ENCODE data around the gene ARHGAP40. TPM values are rescaled to one million over a fixed set of nuclear protein-coding genes. Genes with fewer than 3 reads are reported as not detected.

Gene ARHGAP40
- not detected for total RNA-seq
- total RNA-seq, result 0 reads per million in 2 donors

DNA sequence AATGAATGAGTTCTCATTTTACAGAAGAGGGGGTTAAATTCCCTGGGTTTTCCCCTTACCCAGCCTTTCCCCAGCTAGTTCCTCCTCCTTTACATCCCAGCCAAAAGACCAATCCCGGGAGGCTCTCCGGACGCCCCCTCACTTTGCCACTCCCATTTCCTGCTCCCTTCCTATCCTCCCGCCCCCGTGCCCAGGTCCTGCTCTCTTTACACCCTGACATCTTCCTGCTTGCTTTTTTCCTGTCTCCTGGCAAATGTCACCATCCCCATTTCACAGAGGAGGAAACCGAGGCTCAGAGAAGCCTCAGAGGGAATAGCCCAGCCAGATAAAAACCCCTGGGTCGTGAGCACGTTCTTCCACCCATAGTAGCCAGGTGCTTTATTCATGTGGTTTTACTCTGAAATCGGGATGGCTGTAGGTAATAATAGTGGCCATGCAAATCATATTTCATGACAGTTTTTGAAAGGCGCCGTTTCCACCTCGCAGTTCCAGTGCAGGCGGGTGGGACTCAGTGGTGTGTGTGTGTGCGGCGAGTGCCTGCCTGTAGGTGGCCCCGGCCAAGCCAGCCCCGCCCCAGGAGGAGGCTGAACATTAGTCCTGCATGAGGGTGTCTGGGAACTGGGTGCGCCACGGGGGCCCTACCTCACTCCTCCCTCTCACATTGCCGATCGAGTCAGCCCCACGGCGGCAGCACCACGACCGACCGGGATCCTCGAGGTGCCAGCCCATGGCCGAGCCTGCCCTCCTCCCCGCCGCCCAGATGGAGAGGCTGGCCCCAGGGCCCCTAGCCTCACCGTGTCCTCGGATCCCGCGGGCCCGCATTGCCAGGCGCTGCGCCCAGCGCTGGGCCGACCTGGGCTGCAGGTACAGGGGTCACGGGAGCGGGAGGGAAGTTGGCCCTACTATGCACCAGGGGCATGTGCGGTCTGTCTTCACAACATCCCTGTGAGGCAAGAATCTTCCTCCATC, at the start of gene ARHGAP40:
TSS of gene ARHGAP40 (plus strand) at position 594 of the 969 bp plus-strand sequence.
- Mint-ChIP-seq H3K4me3 (no peak within 1 kb of the TSS), H3K27ac (peak within 1 kb of the TSS; percentile 14)
- no peak for DNase-seq

DNA sequence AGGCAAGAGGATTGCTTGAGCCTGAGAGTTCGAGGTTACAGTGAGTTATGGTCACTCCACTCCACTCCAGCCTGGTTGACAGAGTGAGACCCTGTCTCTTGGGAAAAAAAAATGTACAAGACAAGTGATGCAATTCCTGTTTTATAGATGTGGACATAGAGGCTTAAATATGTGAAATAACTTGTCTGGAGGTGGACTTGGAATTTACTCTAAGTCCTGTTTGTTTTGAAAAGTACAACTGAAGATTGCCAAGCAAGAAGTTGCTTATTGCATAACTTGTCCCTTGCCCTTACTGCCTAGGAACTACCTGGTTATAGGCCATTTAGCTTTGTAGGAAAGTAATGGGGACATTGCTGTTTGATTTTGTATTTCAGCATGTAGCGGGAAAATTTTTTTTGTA, 46.6 kb upstream of the ARHGAP40 start:
- no peak overlapping the region for H3K4me3 Mint-ChIP-seq
- no peaks in the 10 kb centered on the region for H3K9me3 ChIP-seq (ENCODE audit: control insufficient read depth, low read length, poor library complexity, severe bottlenecking)
- H3K36me3 Mint-ChIP-seq (ENCODE audit: low read depth), result peaks cover 11% of the 10 kb centered on the region
- H3K4me1 Mint-ChIP-seq, result peaks cover 4% of the 10 kb centered on the region
- H3K27ac Mint-ChIP-seq, result no peak overlapping the region
- DNase-seq (no peak), ATAC-seq (no peak)
- no peaks in the 10 kb centered on the region for H3K27me3 Mint-ChIP-seq

More for the DNA sequence above, at the start of gene ARHGAP40:
- Mint-ChIP-seq H3K36me3 (ENCODE audit: low read depth) (peaks cover 10% of the 10 kb centered on the region), H3K4me1 (peaks cover 8% of the 10 kb centered on the region), H3K27me3 (peaks cover 50% of the 10 kb centered on the region)
- ATAC-seq, result peak; percentile 64
- no peaks in the 10 kb centered on the region for H3K9me3 ChIP-seq (ENCODE audit: control insufficient read depth, low read length, poor library complexity, severe bottlenecking)

DNA sequence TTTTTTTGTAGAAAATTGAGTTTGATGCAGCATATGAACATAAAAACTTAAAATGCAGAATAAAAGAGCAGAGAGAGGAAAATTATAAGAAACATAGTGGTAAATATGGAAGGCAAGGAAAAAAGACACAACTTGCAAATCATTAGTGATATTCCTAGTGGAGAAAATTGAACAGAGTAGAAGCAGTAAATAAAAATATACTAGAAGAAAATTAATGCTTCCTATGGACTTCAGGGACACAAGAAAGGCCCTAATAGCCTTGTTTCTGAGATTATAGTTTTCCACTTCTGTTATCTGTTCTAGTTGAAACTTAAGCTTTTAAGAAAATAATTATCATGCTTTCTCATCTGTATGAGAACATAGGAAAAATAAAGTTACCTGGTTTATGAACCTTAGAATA, 46.2 kb upstream of the ARHGAP40 start:
- no peaks in the 10 kb centered on the region for H3K27me3 Mint-ChIP-seq
- H3K4me1 Mint-ChIP-seq, result peaks cover 4% of the 10 kb centered on the region
- DNase-seq, result no peak
- H3K27ac Mint-ChIP-seq, result no peak overlapping the region
- ATAC-seq, result no peak
- H3K9me3 ChIP-seq (ENCODE audit: control insufficient read depth, low read length, poor library complexity, severe bottlenecking), result no peaks in the 10 kb centered on the region
- no peak overlapping the region for H3K4me3 Mint-ChIP-seq
- H3K36me3 Mint-ChIP-seq (ENCODE audit: low read depth), result peaks cover 16% of the 10 kb centered on the region

DNA sequence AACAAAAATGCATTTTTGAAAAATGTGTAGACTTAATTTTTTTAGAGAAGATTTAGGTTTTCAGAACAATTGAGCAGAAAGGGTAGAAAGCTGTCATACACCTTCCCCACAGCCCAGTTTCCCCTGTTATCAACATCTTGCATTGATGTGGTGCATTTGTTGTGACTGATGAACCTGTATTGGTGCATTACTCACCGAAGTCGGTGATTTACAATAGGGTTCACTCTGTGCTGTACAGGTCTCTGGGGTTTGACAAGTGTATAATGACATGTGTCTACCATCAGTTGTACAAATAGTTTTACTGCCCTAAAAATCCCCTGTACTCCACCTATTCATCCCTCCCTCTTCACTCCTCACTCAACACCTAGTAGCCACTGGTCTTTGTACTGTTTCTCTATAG, 44.4 kb upstream of the ARHGAP40 start:
- ATAC-seq (no peak), DNase-seq (no peak)
- no peaks in the 10 kb centered on the region for H3K9me3 ChIP-seq (ENCODE audit: control insufficient read depth, low read length, poor library complexity, severe bottlenecking)
- H3K4me3 Mint-ChIP-seq, result no peak overlapping the region
- H3K36me3 Mint-ChIP-seq (ENCODE audit: low read depth), result peaks cover 16% of the 10 kb centered on the region
- H3K4me1 Mint-ChIP-seq, result peaks cover 4% of the 10 kb centered on the region
- no peaks in the 10 kb centered on the region for H3K27me3 Mint-ChIP-seq
- H3K27ac Mint-ChIP-seq, result no peak overlapping the region

DNA sequence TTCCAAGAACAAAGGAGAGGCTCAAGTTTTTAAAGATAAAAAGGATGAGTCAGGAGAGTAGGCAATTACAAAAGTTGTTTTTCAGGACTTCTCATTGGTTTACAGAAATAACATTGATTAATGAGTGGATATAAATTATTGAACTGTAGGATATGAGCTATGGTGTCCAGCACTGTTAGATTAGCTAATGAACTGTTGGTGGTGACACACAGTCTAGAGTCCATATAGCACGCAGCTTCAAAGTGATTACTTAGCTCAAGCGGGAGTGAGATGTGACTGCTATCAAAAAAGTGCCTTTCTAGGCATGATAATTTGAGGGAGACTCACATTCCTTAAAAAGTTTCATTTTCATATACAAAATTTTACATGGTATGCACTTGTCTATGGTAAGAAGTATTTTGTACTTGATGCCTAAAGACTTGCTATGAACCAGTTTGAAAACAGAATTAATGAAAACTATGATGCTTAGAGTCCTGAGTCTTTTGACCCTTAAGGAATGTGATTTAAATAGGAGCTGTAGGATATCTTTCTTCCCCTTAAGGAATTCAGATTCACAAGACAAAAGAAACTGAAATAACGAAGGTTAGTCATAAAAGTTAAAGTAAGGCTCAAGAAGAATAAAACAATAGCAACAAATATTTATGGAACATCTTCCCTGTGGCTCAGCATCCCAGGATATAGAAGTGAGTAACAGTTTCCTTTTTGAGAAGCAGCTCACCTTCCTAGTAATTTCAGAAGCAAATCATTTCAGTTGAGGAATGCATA, 42.8 kb upstream of the ARHGAP40 start:
- no peak overlapping the region for H3K27ac Mint-ChIP-seq
- ATAC-seq (no peak), DNase-seq (no peak)
- H3K4me1 Mint-ChIP-seq, result peaks cover 4% of the 10 kb centered on the region
- H3K9me3 ChIP-seq (ENCODE audit: control insufficient read depth, low read length, poor library complexity, severe bottlenecking), result no peaks in the 10 kb centered on the region
- no peak overlapping the region for H3K4me3 Mint-ChIP-seq
- peaks cover 20% of the 10 kb centered on the region for H3K36me3 Mint-ChIP-seq (ENCODE audit: low read depth)
- no peaks in the 10 kb centered on the region for H3K27me3 Mint-ChIP-seq

DNA sequence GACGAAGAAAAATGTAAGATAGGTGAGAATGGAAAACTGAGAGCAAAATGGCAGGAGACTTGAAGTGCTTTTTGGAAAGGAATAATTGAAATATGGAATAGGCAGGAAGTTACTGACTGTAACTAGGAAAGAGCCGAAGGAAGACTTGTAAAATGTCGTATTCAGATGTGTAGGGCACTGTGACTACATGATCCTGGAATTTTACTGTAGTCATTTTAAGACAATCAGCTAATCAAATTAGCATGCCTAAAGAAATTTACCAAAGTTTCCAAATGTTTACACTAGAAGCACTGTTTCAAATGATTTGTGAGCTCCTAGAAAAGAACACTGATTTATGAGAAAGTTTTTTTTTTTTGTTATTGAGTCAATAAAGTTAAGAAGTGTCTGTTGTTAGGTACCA, 41.8 kb upstream of the ARHGAP40 start:
- no peaks in the 10 kb centered on the region for H3K27me3 Mint-ChIP-seq
- H3K9me3 ChIP-seq (ENCODE audit: control insufficient read depth, low read length, poor library complexity, severe bottlenecking), result no peaks in the 10 kb centered on the region
- H3K4me1 Mint-ChIP-seq, result peaks cover 4% of the 10 kb centered on the region
- ATAC-seq, result no peak
- peaks cover 21% of the 10 kb centered on the region for H3K36me3 Mint-ChIP-seq (ENCODE audit: low read depth)
- no peak overlapping the region for H3K4me3 Mint-ChIP-seq
- H3K27ac Mint-ChIP-seq, result peak overlapping the region; percentile 73
- no peak for DNase-seq

DNA sequence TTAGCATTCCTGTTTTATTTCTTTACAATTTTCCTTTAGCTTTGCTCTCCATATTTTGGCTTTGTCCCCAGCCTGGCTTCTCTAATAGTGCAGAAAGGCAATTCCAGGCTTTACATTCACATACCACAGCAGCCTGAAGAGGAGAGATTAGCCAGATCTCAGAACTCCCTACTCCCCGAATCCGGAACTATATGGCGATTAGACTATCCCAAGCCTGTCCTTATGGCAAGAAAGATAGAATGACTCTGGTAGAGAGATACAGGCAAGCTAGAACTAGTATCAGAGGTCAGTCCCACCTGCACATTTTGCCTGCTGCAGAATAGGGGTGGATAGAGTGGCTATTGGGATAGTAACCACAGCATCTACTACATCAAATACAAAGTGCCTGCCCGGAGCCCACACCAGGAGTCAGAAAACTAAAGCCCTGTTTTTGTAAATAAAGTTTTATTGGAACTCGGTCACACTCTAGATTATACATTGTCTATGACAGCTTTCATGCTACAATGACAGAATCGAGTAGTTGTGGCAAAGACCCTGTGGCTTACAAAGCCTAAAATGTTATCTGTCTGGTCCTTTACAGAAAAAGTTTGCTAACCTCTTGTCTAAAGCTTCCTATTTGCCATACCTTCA, 37.7 kb upstream of the ARHGAP40 start:
- no peak for ATAC-seq
- Mint-ChIP-seq H3K27me3 (no peaks in the 10 kb centered on the region), H3K27ac (no peak overlapping the region), H3K4me1 (peaks cover 4% of the 10 kb centered on the region), H3K4me3 (no peak overlapping the region), H3K36me3 (ENCODE audit: low read depth) (peaks cover 19% of the 10 kb centered on the region)
- no peaks in the 10 kb centered on the region for H3K9me3 ChIP-seq (ENCODE audit: control insufficient read depth, low read length, poor library complexity, severe bottlenecking)
- no peak for DNase-seq

DNA sequence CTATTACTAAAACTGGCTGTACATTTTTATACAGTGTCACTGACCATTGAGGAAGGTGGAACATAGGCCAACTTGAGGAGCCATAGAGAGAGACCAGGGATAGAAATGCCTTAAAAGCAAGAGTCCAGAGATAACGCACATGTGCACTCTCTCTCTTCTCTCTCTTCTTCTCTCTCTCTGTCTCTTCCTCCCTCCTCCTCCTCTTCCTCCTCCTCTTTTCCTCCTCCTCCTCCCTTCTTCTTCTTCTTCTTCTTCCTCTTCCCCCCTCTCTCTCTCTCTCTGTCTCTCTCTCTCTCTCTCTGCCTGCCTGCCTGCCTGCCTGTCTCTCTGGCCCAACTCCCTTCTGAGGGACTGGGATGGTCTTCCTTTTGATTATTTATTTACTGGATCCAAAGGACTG, 36.9 kb upstream of the ARHGAP40 start:
- H3K9me3 ChIP-seq (ENCODE audit: control insufficient read depth, low read length, poor library complexity, severe bottlenecking), result no peaks in the 10 kb centered on the region
- DNase-seq (no peak), ATAC-seq (no peak)
- Mint-ChIP-seq H3K4me3 (no peak overlapping the region), H3K27ac (no peak overlapping the region), H3K27me3 (no peaks in the 10 kb centered on the region), H3K36me3 (ENCODE audit: low read depth) (peaks cover 15% of the 10 kb centered on the region), H3K4me1 (peaks cover under 1% of the 10 kb centered on the region)

DNA sequence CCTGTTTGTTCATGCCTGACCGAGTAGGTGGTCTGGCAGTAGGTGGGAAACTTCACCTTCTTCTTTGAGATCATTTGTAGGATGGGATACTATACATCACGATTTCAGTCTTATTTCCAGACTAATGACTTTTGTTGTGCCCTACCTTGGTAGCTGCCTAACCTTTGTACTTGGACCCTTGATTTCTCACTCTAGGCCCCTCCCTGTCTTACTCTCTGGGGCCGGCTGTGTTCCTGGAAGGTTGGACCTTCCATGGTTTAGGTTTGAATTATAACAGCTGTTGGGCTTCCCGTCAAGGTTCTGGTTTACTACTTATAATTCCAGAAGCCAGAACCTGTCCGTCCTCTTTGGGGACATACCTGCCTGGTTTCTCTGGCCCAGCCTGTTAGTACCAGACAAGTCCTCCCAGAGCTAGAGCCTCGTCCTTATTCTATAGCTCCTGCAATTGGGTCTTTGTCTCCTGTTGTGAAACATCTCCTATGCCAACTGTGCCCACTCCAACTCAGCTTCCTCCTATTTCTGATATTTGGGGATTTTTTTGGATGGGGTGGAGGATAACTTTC, 35.5 kb upstream of the ARHGAP40 start:
- H3K9me3 ChIP-seq (ENCODE audit: control insufficient read depth, low read length, poor library complexity, severe bottlenecking), result no peaks in the 10 kb centered on the region
- Mint-ChIP-seq H3K27me3 (no peaks in the 10 kb centered on the region), H3K4me3 (no peak overlapping the region), H3K36me3 (ENCODE audit: low read depth) (peaks cover 11% of the 10 kb centered on the region), H3K27ac (no peak overlapping the region), H3K4me1 (peaks cover 3% of the 10 kb centered on the region)
- DNase-seq (no peak), ATAC-seq (no peak)

DNA sequence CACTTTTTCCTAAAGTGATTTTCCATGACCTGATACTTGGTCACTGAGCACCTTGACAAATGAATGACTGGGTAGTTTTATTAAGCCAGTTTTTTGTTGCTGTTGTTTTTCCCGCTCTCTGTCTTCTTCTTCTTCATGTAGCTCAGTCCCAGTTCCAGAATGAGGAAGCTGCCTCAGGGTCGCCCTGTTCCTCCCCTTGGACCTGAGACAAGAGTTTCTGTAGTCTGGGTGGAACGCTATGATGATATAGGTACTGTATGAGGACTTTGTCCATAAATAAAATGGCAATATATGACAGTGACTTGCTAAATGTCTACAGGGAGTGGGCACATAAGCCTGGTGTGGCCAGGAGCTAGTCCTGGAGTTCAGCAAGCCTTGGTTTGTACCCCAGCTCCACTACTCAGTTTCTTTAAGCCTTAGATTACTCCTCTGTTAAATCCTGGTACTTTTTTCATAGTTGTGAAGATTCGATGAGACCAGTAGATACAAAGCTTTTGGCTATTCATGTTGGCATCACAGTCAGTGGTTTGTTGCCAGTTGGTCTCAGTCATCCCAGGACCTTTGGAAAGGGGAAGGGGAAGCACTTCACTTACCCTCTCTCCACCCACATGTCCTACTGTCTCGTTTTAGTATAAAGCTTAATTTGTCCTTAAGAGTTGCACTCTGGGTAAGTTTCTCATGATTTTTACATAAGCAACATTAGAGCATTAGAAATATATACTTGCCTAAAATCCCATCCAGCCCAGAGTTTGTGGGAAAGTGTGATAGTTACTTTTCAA, 31.7 kb upstream of the ARHGAP40 start:
- H3K27me3 Mint-ChIP-seq, result no peaks in the 10 kb centered on the region
- peaks cover 12% of the 10 kb centered on the region for H3K36me3 Mint-ChIP-seq (ENCODE audit: low read depth)
- no peak overlapping the region for H3K27ac Mint-ChIP-seq
- no peak for DNase-seq
- ATAC-seq, result no peak
- peaks cover 3% of the 10 kb centered on the region for H3K4me1 Mint-ChIP-seq
- no peaks in the 10 kb centered on the region for H3K9me3 ChIP-seq (ENCODE audit: control insufficient read depth, low read length, poor library complexity, severe bottlenecking)
- H3K4me3 Mint-ChIP-seq, result no peak overlapping the region

DNA sequence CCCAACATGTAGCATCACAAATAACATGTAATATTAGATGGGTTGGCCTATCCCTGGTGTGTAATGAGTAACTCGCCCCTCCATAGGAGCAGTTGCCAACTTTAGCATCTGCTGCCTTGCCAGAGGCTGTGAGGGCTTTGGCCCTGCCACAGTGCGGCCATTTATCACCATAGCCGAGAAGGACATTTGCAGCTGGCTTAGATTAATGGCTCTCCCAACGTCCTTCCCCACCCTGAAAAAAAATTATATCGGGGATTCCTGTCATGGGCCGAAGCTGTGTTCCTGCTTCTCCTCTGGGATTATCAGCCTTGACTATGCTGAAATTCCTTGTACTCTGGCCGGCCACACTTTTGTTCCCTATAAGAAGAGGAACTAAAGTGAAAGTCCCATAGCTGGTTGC, 28.2 kb upstream of the ARHGAP40 start:
- H3K4me1 Mint-ChIP-seq, result peaks cover 3% of the 10 kb centered on the region
- H3K27me3 Mint-ChIP-seq, result no peaks in the 10 kb centered on the region
- no peak for DNase-seq
- no peak for ATAC-seq
- H3K27ac Mint-ChIP-seq, result no peak overlapping the region
- peaks cover 9% of the 10 kb centered on the region for H3K36me3 Mint-ChIP-seq (ENCODE audit: low read depth)
- no peaks in the 10 kb centered on the region for H3K9me3 ChIP-seq (ENCODE audit: control insufficient read depth, low read length, poor library complexity, severe bottlenecking)
- no peak overlapping the region for H3K4me3 Mint-ChIP-seq

DNA sequence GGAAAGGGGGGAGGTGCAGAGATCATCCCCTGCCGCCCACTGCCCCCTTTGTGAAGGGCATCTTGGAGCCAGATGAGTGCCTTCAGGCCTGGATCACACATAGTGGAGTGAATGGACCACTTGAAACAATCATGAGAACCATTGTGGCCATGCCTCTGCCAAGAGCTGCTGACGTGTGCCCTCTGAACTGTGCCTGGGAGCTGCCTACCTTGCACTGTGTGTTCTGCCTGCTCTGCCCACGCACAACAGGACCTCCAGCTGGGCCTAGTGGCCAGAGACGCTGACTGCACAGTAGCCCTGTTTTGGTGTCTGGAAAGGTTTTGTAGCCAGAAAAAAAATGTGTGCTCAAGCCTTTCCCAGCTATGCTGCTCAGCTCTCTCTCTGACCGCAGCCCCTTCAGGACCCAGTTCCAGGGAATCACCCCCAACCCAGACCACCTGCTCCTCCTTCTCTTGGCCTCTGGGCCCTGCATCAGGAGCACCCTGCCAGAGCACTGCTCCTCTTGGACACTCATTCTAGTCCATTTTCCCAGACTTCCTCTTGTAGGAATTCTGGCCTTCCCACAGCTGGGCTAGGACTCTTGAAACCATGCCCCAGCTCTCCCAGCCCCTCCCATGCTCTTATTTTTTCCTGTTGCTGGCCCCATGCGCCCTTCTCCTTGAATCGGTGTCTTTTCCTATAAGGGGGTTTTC, 22.2 kb upstream of the ARHGAP40 start:
- ATAC-seq, result no peak

More for the DNA sequence above, 22.2 kb upstream of the ARHGAP40 start:
- H3K9me3 ChIP-seq (ENCODE audit: control insufficient read depth, low read length, poor library complexity, severe bottlenecking), result no peaks in the 10 kb centered on the region
- DNase-seq, result no peak
- Mint-ChIP-seq H3K36me3 (ENCODE audit: low read depth) (peaks cover 5% of the 10 kb centered on the region), H3K4me1 (peaks cover 4% of the 10 kb centered on the region), H3K27me3 (peaks cover 4% of the 10 kb centered on the region), H3K4me3 (no peak overlapping the region), H3K27ac (no peak overlapping the region)

Measured in T-helper 17 cell (primary cell).